Lower leg skin (tissue), 4 donors: Measurements from ENCODE around the gene SLC51B. TPM values are rescaled to one million over a fixed set of nuclear protein-coding genes. Genes with fewer than 3 reads are reported as not detected.

ENCODE experiments used
- DNase-seq, 2 donors: peaks; one replicate each; pipeline ENCODE4 v3.0.0-alpha.2; 2019; ENCODE audit warnings: low spot score in 2 of 2
- H3K4me3 ChIP-seq: fragments of 200-600 bp; sonication (generic); 2 replicates; pipeline ENCODE4 v1.5.1; 2017; ENCODE audit warnings: mild to moderate bottlenecking, low read depth; ENCODE audit not compliant: poor library complexity, severe bottlenecking
- CTCF ChIP-seq, 3 donors: fragments of 450-650 bp; IDR thresholded peaks; one replicate each; pipeline ENCODE4 v1.5.1; 2016; ENCODE audit warnings: antibody characterized with exemption in 3 of 3, mild to moderate bottlenecking in 3 of 3, moderate library complexity in 2 of 3
- POLR2A ChIP-seq, 2 donors: fragments of 450-650 bp; IDR thresholded peaks; one replicate each; pipeline ENCODE4 v1.6.1; 2016 to 2017; ENCODE audit warnings: antibody characterized with exemption in 2 of 2, mild to moderate bottlenecking in 1 of 2, moderate library complexity in 1 of 2
- WGBS, 2 donors: methylation state at CpG; one replicate each; pipeline ENCODE4 v1.1.5; 2018; 5-methylcytosine and 5-hydroxymethylcytosine counted together
- intact Hi-C: fragments of 100-400 bp; cut with DNase I; formaldehyde crosslinking; loops from one replicate; pipeline ENCODE4 v1.15.0; 2023; ENCODE audit warnings: low total_unique reads
- total RNA-seq, 4 donors: library from RNA; depleted of rRNA; stranded (reverse); fragments of >200 nt; gene quantifications; one replicate each; pipeline ENCODE4 v1.1.0, GENCODE V29; 2016

SLC51B gene
- total RNA-seq, 4 donors from 2014 or later, result 0.65 TPM; not detected in 3

GRCh38 chr15:65058394-65059368, 13.5 kb downstream of the SLC51B start:
- intact Hi-C loops, result no loop called here
- DNase-seq, result no peak
- TF ChIP-seq POLR2A (IDR thresholded peaks at IDR 0.05) (no peak), CTCF (IDR thresholded peaks at IDR 0.05) (no peak)
- WGBS, 2 donors, result 88 to 99% methylated on average over 10 to 16 of the region's 16 CpGs
- H3K4me3 ChIP-seq, result no peak overlapping the region

- no peak overlapping the region for H3K4me3 ChIP-seq
- TF ChIP-seq POLR2A (IDR thresholded peaks at IDR 0.05) (no peak), CTCF (IDR thresholded peaks at IDR 0.05) (no peak)
- 77% methylated on average over 2 to 3 of the region's 3 CpGs for WGBS, 2 donors
- DNase-seq, result no peak
- intact Hi-C loops, result no loop called here
These were observed 14.2 kb downstream of the SLC51B start for GRCh38 chr15:65059369-65059750.

DNA sequence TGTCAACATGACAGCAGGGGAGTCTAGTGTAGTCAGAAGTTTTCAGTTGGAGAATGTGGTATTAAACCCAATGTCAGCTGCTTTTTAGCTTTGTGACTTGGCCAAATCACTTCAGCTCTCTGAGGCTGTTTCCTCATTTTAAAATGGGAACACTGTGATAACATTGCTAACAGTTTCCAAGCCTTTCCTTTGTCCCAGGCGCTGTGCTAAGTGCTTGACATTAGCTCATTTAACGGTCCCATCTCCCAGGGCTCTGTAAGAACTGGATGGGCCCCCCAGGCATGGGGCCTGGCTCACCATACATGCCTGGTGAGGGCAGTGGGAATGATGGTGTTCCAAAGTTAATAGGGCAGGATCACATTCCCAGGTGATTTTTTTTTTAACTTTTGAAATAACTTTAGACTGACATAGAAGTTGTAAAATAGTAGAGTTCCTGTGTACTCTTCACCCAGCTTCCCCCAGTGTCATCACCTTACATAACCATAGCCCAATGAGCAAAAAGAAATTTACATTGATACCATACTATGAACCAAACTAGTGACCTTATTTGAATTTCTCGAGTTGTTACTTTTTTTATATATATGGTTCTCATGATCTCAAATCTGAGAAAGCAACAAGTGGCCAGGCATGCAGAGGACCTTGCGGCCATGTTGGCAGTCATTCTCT, 14.9 kb downstream of the SLC51B start:
- H3K4me3 ChIP-seq, result no peak overlapping the region
- no peak for DNase-seq
- TF ChIP-seq POLR2A (IDR thresholded peaks at IDR 0.05), result no peak
- intact Hi-C loops, result no loop called here
- WGBS, 2 donors, result 83% methylated on average over 4 of the region's 4 CpGs

GRCh38 chr15:65060641-65061397, 15.6 kb downstream of the SLC51B start:
- TF ChIP-seq POLR2A (IDR thresholded peaks at IDR 0.05) (no peak), CTCF (IDR thresholded peaks at IDR 0.05) (no peak)
- no peak overlapping the region for H3K4me3 ChIP-seq
- 75 to 77% methylated on average over 6 of the region's 6 CpGs for WGBS, 2 donors
- intact Hi-C loops, result no loop called here
- no peak for DNase-seq

- DNase-seq, result no peak
- intact Hi-C loops, result no loop called here
- WGBS, 2 donors, result 77 to 80% methylated on average over 5 of the region's 5 CpGs
- no peak overlapping the region for H3K4me3 ChIP-seq
- TF ChIP-seq POLR2A (IDR thresholded peaks at IDR 0.05) (no peak), CTCF (IDR thresholded peaks at IDR 0.05) (no peak)
These were observed 16.9 kb downstream of the SLC51B start for GRCh38 chr15:65062061-65062460.

GRCh38 chr15:65062726-65063125, 17.5 kb downstream of the SLC51B start:
- no peak for TF ChIP-seq CTCF (IDR thresholded peaks at IDR 0.05)
- no peak for TF ChIP-seq POLR2A (IDR thresholded peaks at IDR 0.05)
- 76 to 85% methylated on average over 5 of the region's 5 CpGs for WGBS, 2 donors
- DNase-seq, result no peak
- intact Hi-C loops, result no loop called here
- H3K4me3 ChIP-seq, result no peak overlapping the region
